Stomach (tissue), 4 donors: ENCODE measurements around the gene ABTB2.
A peak's percentile ranks its signal among the peaks of the same experiment; 100 is the strongest.

Experiments used
- CTCF ChIP-seq, 7 experiments: fragments of 450-650 bp in 4 of 7; fragments of 200-600 bp in 3 of 7; sonication (generic) in 3 of 7; IDR thresholded peaks; one replicate each; pipeline ENCODE4 v1.5.1; 2016 to 2019; ENCODE audit warnings: antibody characterized with exemption in 7 of 7, control low read depth in 2 of 7, mild to moderate bottlenecking in 1 of 7
- EP300 ChIP-seq: sonication (generic); formaldehyde crosslinking; IDR thresholded peaks from one replicate; pipeline ENCODE4 v1.6.1; 2017; ENCODE audit warnings: antibody characterized with exemption
- POLR2AphosphoS5 ChIP-seq, 3 donors: sonication (generic); formaldehyde crosslinking; IDR thresholded peaks; one replicate each; pipeline ENCODE4 v1.6.1; 2016; ENCODE audit warnings: antibody characterized with exemption in 3 of 3

GRCh38 chr11:34192481-34193401 lies 165.1 kb downstream of the ABTB2 start:
- TF ChIP-seq CTCF (IDR thresholded peaks at IDR 0.05) (no peak), EP300 (no peak), POLR2AphosphoS5 (IDR thresholded peaks at IDR 0.05) (peak in 2 of 3 donors; percentile 29)
